ENCODE results near the gene SLC22A9. TPM values are rescaled to one million over a fixed set of nuclear protein-coding genes. Genes with fewer than 3 reads are reported as not detected.

The SLC22A9 gene
- not detected in 2 replicates for total RNA-seq

DNA sequence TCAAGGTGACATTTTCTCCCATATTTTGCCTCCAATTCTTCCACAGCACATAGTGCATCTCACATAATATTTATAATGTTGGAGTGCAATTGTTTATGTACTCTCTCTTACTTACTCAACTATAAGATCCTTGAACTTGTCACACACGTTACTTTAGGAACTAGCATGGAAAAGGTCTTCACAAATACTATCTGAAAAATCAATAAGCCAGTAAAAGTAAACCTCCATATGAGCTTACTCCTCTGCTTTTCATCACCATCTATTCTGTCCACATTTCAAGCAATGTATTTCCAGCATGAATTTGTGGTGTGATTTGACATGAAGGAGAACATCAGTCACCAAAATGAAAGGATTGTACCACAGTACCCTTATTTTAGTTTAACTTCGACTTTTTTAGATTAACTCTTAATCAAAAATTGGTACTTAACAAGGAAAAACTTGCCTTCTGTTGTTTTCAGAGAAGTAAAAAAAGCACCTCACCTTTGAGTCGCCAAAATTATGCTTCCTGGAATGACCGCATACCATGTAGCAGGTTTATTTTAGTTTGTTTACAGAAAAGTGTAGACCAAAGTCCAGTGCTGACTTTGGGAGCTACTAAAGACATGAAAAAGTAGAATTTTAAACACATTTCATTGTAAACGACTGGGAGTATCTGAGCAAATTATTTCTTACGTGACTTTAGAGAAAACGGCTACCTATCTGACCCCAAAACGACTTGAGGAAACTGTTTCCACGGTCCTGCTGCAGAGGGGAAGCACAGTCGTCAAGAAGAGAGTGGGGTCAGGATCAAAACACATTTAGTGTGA lies at the start of gene SLC22A9:
Gene SLC22A9 (plus strand): TSS at position 621 of the 806 bp plus-strand sequence. CDS start 272 bp downstream, outside the sequence.

Other genes with a start within 250 kb of the SLC22A9 start
- not detected in 2 replicates for gene SLC22A24, start 225.6 kb upstream of the SLC22A9 start, total RNA-seq
- gene SLC22A25, start 126.2 kb upstream of the SLC22A9 start, total RNA-seq, result not detected in 2 replicates
- not detected in 2 replicates for gene PLAAT5, start 121.4 kb downstream of the SLC22A9 start, total RNA-seq
- not detected in 2 replicates for gene LGALS12, start 136.3 kb downstream of the SLC22A9 start, total RNA-seq
- gene PLAAT4, start 167.0 kb downstream of the SLC22A9 start, total RNA-seq, result 4.8 and 6.3 TPM in 2 replicates
- gene PLAAT2, start 193.6 kb downstream of the SLC22A9 start, total RNA-seq, result 0.17 TPM in 1 of 2 replicates, not detected in the other
- gene PLAAT3, start 244.6 kb downstream of the SLC22A9 start, total RNA-seq, result 102 and 120 TPM in 2 replicates